ENCODE results near the gene P2RY14.
"Not testable (repeated sequence)": the region's sequence is repeated elsewhere in the genome, so short reads cannot be mapped to it uniquely, and the experiment has no call there.

DNA sequence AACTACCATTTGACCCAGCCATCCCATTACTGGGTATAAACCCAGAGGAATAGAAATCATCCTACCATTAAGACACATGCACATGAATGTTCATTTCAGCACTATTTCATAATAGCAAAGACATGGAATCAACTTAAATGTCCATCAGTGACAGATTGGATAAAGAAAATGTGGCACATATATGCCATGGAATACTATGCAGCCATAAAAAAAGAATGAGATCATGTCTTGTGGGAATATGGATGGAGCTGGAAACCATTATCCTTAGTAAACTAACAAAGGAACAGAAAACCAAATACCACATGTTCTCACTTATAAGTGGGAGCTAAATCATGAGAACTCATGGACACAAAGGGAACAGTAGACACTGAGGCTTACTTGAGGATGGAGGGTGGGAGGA is 45.9 kb downstream of the P2RY14 start:
- TF ChIP-seq, protein P1, sequence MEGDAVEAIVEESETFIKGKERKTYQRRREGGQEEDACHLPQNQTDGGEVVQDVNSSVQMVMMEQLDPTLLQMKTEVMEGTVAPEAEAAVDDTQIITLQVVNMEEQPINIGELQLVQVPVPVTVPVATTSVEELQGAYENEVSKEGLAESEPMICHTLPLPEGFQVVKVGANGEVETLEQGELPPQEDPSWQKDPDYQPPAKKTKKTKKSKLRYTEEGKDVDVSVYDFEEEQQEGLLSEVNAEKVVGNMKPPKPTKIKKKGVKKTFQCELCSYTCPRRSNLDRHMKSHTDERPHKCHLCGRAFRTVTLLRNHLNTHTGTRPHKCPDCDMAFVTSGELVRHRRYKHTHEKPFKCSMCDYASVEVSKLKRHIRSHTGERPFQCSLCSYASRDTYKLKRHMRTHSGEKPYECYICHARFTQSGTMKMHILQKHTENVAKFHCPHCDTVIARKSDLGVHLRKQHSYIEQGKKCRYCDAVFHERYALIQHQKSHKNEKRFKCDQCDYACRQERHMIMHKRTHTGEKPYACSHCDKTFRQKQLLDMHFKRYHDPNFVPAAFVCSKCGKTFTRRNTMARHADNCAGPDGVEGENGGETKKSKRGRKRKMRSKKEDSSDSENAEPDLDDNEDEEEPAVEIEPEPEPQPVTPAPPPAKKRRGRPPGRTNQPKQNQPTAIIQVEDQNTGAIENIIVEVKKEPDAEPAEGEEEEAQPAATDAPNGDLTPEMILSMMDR (IDR thresholded peaks at IDR 0.05; ENCODE audit: borderline replicate concordance, extremely low read depth, low read length, poor library complexity, severe bottlenecking): not testable (repeated sequence)
- not testable (repeated sequence) for TF ChIP-seq EZH2 (IDR thresholded peaks at IDR 0.05; ENCODE audit: borderline replicate concordance, low read depth, low read length, severe bottlenecking)

All from DND-41 (cell line).